ENCODE data around the gene CPNE7. TPM values are rescaled to one million over a fixed set of nuclear protein-coding genes. Genes with fewer than 3 reads are reported as not detected.
A peak's percentile ranks its signal among the peaks of the same experiment; 100 is the strongest.

Gene CPNE7
- total and polyA plus RNA-seq, 2 of the 13 experiments (the other 11 are each of a cell fraction or from before 2014, with no cell fraction given): 0.59 TPM; not detected in 1

GRCh38 chr16:89572485-89573205, 2.9 kb upstream of the CPNE7 start (continued):
- TF ChIP-seq PHF20 (CRISPR knock-in tag; IDR thresholded peaks at IDR 0.05) (0 out of 2 replicates have a peak, but pooled peaks have one; percentile 16), RXRA (CRISPR knock-in tag; IDR thresholded peaks at IDR 0.05) (peak; percentile 79), ZNF564 (CRISPR knock-in tag; IDR thresholded peaks at IDR 0.05) (peak; percentile 76; the same call in 1 of the 2 replicates), ZNF280D (CRISPR knock-in tag; IDR thresholded peaks at IDR 0.05) (peak; percentile 88), ZNF598 (CRISPR knock-in tag; IDR thresholded peaks at IDR 0.05; ENCODE audit: borderline replicate concordance) (no peak), GMEB2 (CRISPR knock-in tag; IDR thresholded peaks at IDR 0.05; ENCODE audit: low read depth) (no peak), PAWR (CRISPR knock-in tag; IDR thresholded peaks at IDR 0.05; ENCODE audit: borderline replicate concordance) (no peak), E2F5 (CRISPR knock-in tag; conservative IDR thresholded peaks at IDR 0.05) (no peak), ZSCAN29 (CRISPR knock-in tag; conservative IDR thresholded peaks at IDR 0.05) (peak; percentile 92), SIN3A (IDR thresholded peaks at IDR 0.05; ENCODE audit: borderline replicate concordance, low read depth, low read length) (0 out of 2 replicates have a peak, but pooled peaks have one; percentile 41), HNF1A (IDR thresholded peaks at IDR 0.05; ENCODE audit: low read depth) (no peak; the same call in 1 of the 2 replicates), HNF1A (CRISPR knock-in tag; IDR thresholded peaks at IDR 0.05; ENCODE audit: borderline replicate concordance) (peak; percentile 35; the same call in 1 of the 2 replicates), ATF7 (IDR thresholded peaks at IDR 0.05) (no peak; the same call in none of the 2 replicates), ATF7 (CRISPR knock-in tag; IDR thresholded peaks at IDR 0.05) (peak; percentile 91), PAXIP1 (CRISPR knock-in tag; conservative IDR thresholded peaks at IDR 0.05) (peak; percentile 94)

Measured in HepG2 (cell line).